ENCODE data around the gene OR6B3.

Gene OR6B3

GRCh38 chr2:240053173-240054155 lies at the start of gene OR6B3:
Gene OR6B3 (minus strand): TSS chr2:240053521.
- Histone ChIP-seq H3K4me3 (ENCODE audit: low read depth, low read length) (no peak within 1 kb of the TSS), H3K27me3 (ENCODE audit: insufficient read depth, low read depth, severe bottlenecking) (peaks cover 91% of the 10 kb centered on the region), H3K27ac (no peak within 1 kb of the TSS), H3K9me3 (ENCODE audit: severe bottlenecking) (no peaks in the 10 kb centered on the region), H3K36me3 (no peaks in the 10 kb centered on the region)
- TF ChIP-seq CTCF (IDR thresholded peaks at IDR 0.05; ENCODE audit: low read depth, low read length) = no peak
- no peak for DNase-seq

- DNase-seq = no peak
- no peak for TF ChIP-seq CTCF (IDR thresholded peaks at IDR 0.05; ENCODE audit: low read depth, low read length)
- Histone ChIP-seq H3K9me3 (ENCODE audit: severe bottlenecking) (peaks cover 18% of the 10 kb centered on the region), H3K27ac (no peak overlapping the region), H3K27me3 (ENCODE audit: insufficient read depth, low read depth, severe bottlenecking) (peaks cover 96% of the 10 kb centered on the region), H3K36me3 (no peaks in the 10 kb centered on the region), H3K4me3 (ENCODE audit: low read depth, low read length) (no peak overlapping the region)
These were observed 45.0 kb upstream of the OR6B3 start for GRCh38 chr2:240098349-240098748.

- H3K27me3 ChIP-seq (ENCODE audit: insufficient read depth, low read depth, severe bottlenecking) = peaks cover 99% of the 10 kb centered on the region
- no peak overlapping the region for H3K27ac ChIP-seq
- no peaks in the 10 kb centered on the region for H3K36me3 ChIP-seq
- H3K9me3 ChIP-seq (ENCODE audit: severe bottlenecking) = peaks cover 29% of the 10 kb centered on the region
- H3K4me3 ChIP-seq (ENCODE audit: low read depth, low read length) = no peak overlapping the region
- DNase-seq = no peak
- no peak for TF ChIP-seq CTCF (IDR thresholded peaks at IDR 0.05; ENCODE audit: low read depth, low read length)
These were observed 42.5 kb upstream of the OR6B3 start for GRCh38 chr2:240095556-240096523.

GRCh38 chr2:240089306-240089705 lies 36.0 kb upstream of the OR6B3 start:
- H3K27me3 ChIP-seq (ENCODE audit: insufficient read depth, low read depth, severe bottlenecking) = peaks cover 69% of the 10 kb centered on the region
- H3K36me3 ChIP-seq = no peaks in the 10 kb centered on the region
- no peak for DNase-seq
- TF ChIP-seq CTCF (IDR thresholded peaks at IDR 0.05; ENCODE audit: low read depth, low read length) = no peak
- peaks cover 23% of the 10 kb centered on the region for H3K9me3 ChIP-seq (ENCODE audit: severe bottlenecking)
- no peak overlapping the region for H3K4me3 ChIP-seq (ENCODE audit: low read depth, low read length)
- H3K27ac ChIP-seq = no peak overlapping the region

GRCh38 chr2:240086563-240086962 lies 33.2 kb upstream of the OR6B3 start:
- peaks cover 67% of the 10 kb centered on the region for H3K27me3 ChIP-seq (ENCODE audit: insufficient read depth, low read depth, severe bottlenecking)
- TF ChIP-seq CTCF (IDR thresholded peaks at IDR 0.05; ENCODE audit: low read depth, low read length) = no peak
- H3K9me3 ChIP-seq (ENCODE audit: severe bottlenecking) = peaks cover 11% of the 10 kb centered on the region
- H3K27ac ChIP-seq = no peak overlapping the region
- no peak overlapping the region for H3K4me3 ChIP-seq (ENCODE audit: low read depth, low read length)
- DNase-seq = no peak
- no peaks in the 10 kb centered on the region for H3K36me3 ChIP-seq

Data from WERI-Rb-1 (cell line).